GM12865 (cell line): ENCODE data around the gene IQCE.

Source experiments
- DNase-seq: peaks from one replicate; pipeline ENCODE4 v3.0.0; 2010; ENCODE audit warnings: low read depth
- H3K4me3 ChIP-seq: 2 replicates; pipeline ENCODE4 v1.5.1; 2011; ENCODE audit warnings: mild to moderate bottlenecking, low read depth, low read length, control low read depth
- TF ChIP-seq, protein P1 (sequence below): IDR thresholded peaks from 2 replicates; pipeline ENCODE4 v1.5.1; 2011; ENCODE audit warnings: low read length, control low read depth, low read depth, inconsistent platforms; ENCODE audit not compliant: insufficient read depth; ENCODE audit errors: missing control alignments

The IQCE gene

DNA sequence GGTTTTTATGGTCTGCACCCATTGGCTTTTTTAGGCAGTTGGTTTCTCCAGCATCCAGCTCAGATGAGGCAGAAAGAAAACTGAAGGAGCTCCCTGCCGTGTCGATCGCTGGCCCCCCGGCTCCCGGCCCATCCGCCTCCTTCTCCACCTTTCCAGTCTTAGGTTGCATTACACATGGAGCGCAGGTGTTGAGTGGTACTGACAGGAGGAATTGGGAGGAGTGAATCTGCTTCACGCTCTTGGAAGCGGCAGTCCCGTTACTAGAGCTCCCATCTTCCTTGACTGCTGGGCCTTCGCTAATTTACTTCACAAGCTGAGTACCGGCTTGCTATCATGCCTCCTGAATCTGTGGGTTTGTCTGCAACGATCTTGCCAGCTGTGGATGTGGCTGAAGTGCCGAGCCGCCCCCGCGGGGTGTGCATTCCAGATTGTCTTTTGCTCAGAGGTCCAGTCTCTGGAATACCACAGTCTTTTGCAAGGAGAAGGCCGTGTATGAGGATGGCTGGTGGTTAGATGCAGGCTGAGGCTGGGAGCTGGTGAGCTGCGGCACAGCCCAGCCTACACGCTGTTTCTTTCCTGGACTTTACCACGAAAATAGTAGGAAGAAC, 17.1 kb downstream of the IQCE start:
- TF ChIP-seq, protein P1, sequence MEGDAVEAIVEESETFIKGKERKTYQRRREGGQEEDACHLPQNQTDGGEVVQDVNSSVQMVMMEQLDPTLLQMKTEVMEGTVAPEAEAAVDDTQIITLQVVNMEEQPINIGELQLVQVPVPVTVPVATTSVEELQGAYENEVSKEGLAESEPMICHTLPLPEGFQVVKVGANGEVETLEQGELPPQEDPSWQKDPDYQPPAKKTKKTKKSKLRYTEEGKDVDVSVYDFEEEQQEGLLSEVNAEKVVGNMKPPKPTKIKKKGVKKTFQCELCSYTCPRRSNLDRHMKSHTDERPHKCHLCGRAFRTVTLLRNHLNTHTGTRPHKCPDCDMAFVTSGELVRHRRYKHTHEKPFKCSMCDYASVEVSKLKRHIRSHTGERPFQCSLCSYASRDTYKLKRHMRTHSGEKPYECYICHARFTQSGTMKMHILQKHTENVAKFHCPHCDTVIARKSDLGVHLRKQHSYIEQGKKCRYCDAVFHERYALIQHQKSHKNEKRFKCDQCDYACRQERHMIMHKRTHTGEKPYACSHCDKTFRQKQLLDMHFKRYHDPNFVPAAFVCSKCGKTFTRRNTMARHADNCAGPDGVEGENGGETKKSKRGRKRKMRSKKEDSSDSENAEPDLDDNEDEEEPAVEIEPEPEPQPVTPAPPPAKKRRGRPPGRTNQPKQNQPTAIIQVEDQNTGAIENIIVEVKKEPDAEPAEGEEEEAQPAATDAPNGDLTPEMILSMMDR, result no peak
- H3K4me3 ChIP-seq, result no peak overlapping the region

DNA sequence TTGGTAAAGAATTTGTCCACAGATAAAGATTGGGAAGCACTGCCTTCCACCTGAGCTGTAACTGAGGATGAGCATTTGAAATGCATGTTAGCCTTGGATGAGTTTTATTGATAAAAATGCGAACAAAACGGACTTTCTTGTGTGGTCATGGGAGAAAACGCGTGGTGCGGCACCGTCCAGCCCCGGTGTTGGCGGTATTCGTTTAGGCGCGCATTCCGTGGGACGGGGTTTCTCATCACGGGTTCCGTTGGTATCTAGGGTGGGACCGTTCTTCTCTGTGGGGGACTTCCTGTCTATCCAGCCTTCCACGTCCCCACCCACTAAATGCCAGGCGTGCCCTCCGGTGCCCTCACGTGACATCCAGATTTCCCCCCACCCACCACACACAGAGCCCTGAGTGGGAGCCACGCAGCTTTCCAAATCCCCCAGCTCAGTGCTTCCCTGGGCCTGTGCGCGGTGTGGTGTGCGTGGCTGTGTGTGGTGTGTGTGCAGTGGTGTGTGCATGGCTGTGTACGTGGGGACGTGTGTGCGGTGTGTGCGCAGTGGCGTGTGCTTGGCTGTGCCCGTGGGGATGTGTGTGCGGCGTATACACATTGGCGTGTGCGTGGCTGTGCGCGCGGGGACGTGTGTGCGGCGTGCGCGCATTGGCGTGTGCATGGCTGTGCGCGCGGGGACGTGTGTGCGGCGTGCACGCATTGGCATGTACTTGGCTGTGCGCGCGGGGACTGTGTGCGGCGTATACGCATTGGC, 18.1 kb downstream of the IQCE start:
- TF ChIP-seq, protein P1, result no peak
- no peak overlapping the region for H3K4me3 ChIP-seq
- DNase-seq, result no peak

More for the DNA sequence above, 17.1 kb downstream of the IQCE start:
- DNase-seq, result no peak

DNA sequence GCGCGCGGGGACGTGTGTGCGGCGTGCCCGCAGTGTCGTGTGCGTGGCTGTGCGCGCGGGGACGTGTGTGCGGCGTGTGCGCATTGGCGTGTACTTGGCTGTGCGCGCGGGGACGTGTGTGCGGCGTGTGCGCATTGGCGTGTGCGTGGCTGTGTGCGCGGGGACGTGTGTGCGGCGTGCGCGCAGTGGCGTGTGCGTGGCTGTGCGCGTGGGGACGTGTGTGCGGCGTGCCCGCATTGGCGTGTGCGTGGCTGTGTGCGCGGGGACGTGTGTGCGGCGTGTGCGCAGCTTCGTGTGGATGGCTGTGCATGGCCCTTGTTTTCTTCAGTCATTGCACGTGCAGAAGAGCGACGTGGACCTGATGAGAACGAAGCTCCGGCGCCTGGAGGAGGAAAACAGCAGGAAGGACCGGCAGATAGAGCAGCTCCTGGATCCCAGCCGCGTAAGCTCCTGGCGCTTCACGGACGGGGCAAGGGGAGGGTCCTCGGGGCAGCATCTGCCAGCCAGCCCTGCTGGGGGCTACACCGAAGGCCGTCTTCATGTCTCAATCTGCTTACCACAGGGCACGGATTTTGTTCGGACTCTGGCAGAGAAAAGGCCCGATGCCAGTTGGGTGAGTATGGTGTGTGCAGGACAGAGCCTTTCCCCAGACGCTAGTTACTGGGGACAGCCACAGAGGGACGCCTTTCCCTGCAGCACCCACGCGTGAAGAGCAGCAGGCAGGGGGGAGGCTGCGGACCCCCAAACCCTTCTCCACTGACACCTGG, 19.3 kb downstream of the IQCE start:
- TF ChIP-seq, protein P1, result no peak
- H3K4me3 ChIP-seq, result no peak overlapping the region
- no peak for DNase-seq

DNA sequence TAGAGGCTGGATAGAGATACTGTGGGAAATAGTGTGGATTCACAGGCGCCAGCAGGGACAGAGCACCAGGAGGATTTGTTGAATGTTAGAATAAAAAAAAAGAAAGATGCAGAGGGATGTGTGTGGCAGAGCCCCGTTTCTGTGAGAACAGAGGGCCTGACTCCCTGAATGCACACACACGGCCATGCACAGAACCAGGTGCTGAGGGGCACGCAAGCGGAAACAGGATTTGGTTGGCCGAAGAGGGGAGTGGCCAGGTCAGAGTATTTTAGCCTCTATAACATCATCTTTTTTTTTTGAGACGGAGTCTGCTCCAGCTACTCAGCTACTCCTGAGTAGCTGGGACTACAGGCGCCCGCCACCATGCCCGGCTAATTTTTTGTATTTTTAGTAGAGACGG, 21.9 kb downstream of the IQCE start:
- TF ChIP-seq, protein P1, result no peak
- no peak overlapping the region for H3K4me3 ChIP-seq
- no peak for DNase-seq

DNA sequence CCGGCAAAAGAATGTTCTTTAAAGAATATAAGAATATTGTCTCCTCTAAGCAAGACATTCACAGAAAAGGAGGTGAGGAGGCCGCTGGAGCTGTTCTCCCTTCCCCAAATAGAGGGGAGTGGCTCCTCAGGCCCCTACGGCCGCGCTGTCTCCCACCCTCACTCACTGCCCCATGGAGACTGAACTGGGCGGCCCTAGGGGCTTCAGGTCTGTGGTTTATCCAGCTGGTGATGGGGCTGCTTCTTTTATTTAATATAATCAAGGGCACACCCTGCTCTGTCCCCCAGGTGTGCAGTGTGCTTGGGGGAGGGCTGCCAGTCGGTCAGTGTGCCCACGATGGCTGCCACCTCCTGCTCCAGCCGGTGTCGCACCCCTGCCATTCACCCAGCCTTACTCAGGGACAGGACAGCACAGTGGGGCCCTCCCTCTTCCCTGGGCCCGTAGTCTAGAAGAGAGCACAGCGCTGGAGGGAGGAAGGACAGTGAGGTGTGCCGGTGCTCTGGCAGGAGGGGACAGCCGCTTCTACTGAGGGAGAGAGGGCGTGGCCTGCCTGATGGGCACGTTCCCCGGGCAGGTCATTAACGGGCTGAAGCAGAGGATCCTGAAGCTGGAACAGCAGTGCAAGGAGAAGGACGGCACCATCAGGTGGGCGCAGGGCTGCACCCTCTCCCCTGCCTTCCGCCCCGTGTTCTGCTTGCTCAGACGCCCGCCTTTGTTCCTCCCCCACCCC, 23.4 kb downstream of the IQCE start:
- DNase-seq, result no peak
- TF ChIP-seq, protein P1, result no peak
- H3K4me3 ChIP-seq, result no peak overlapping the region

DNA sequence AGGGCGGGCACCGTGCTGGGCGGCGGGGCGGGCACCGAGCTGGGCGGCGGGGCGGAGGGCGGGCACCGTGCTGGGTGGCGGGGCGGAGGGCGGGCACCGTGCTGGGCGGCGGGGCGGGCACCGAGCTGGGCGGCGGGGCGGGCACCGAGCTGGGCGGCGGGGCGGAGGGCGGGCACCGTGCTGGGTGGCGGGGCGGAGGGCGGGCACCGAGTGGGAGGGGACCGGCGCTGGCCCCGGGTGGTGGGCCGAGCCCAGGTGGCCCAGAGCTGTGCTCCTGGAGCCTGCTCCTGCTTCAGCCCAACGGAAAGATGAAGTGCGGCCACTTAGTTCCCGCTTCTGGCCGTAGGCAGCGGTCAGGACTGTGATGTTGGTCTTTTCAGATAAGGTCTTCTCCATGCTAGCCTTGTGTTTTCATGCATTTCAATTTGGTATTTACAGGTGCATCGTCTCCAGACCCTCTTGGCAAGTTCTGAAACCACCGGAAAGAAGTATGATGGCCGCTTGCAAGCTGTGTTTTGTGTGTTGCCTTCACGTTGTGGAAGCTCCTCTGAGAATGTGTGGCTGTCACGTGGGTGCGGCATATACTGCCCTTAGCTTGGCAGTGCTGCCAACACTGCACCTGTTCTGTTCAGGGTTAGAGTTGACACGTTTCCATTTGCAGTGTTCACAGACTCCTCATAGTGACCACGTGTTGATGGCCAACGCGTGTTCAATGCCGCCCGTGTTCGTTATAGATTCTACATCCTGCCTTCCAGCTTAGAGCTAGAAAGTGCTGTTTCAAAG, 25.2 kb downstream of the IQCE start:
- no peak for DNase-seq
- no peak overlapping the region for H3K4me3 ChIP-seq
- TF ChIP-seq, protein P1, result no peak
